Measurements from ENCODE around the gene DAP3. TPM values are rescaled to one million over a fixed set of nuclear protein-coding genes. Genes with fewer than 3 reads are reported as not detected.

The DAP3 gene
- total RNA-seq, 1 donor from 2014 or later, result 183 TPM

- H3K27me3 Mint-ChIP-seq (ENCODE audit: insufficient read depth), result no peaks in the 10 kb centered on the region
- H3K4me3 Mint-ChIP-seq, result no peak overlapping the region
- intact Hi-C loops (cut with micrococcal nuclease), result no loop called here
- H3K27ac Mint-ChIP-seq, result no peak overlapping the region
- no peaks in the 10 kb centered on the region for H3K9me3 Mint-ChIP-seq
- H3K4me1 Mint-ChIP-seq (ENCODE audit: low read depth), result peaks cover 16% of the 10 kb centered on the region
- H3K36me3 Mint-ChIP-seq (ENCODE audit: low read depth), result peaks cover 67% of the 10 kb centered on the region
- DNase-seq (ENCODE audit: low spot score), result no peak
These were observed 84.3 kb downstream of the DAP3 start for GRCh38 chr1:155773221-155773620.

- peaks cover 52% of the 10 kb centered on the region for H3K36me3 Mint-ChIP-seq (ENCODE audit: low read depth)
- intact Hi-C loops (cut with micrococcal nuclease), result no loop called here
These were observed 87.5 kb downstream of the DAP3 start for GRCh38 chr1:155776414-155776813.

GRCh38 chr1:155777582-155777981 lies 88.7 kb downstream of the DAP3 start:
- intact Hi-C loops (cut with micrococcal nuclease), result no loop called here
- no peak for DNase-seq (ENCODE audit: low spot score)
- Mint-ChIP-seq H3K27ac (no peak overlapping the region), H3K4me1 (ENCODE audit: low read depth) (peaks cover 16% of the 10 kb centered on the region), H3K27me3 (ENCODE audit: insufficient read depth) (no peaks in the 10 kb centered on the region), H3K4me3 (no peak overlapping the region), H3K9me3 (no peaks in the 10 kb centered on the region), H3K36me3 (ENCODE audit: low read depth) (peaks cover 48% of the 10 kb centered on the region)

More at GRCh38 chr1:155776414-155776813, 87.5 kb downstream of the DAP3 start:
- DNase-seq (ENCODE audit: low spot score), result no peak
- Mint-ChIP-seq H3K9me3 (no peaks in the 10 kb centered on the region), H3K27ac (peak overlapping the region; percentile 61), H3K4me1 (ENCODE audit: low read depth) (peaks cover 16% of the 10 kb centered on the region), H3K4me3 (no peak overlapping the region), H3K27me3 (ENCODE audit: insufficient read depth) (no peaks in the 10 kb centered on the region)

Other genes with a start within 250 kb of the DAP3 start
- 44.0 and 45.4 TPM in 2 replicates for gene ASH1L, start 126.3 kb upstream of the DAP3 start, total RNA-seq
- 102 and 109 TPM in 2 replicates for gene MSTO1, start 78.9 kb upstream of the DAP3 start, total RNA-seq
- gene YY1AP1, start 317 bp upstream of the DAP3 start, total RNA-seq, result 62.2 and 64.4 TPM in 2 replicates
- gene GON4L, start 168.1 kb downstream of the DAP3 start, total RNA-seq, result 66.7 and 70.0 TPM in 2 replicates
- gene SYT11, start 170.5 kb downstream of the DAP3 start, total RNA-seq, result 25.7 and 26.8 TPM in 2 replicates
- gene RIT1, start 222.3 kb downstream of the DAP3 start, total RNA-seq, result 20.2 and 22.3 TPM in 2 replicates
- gene KHDC4, start 245.3 kb downstream of the DAP3 start, total RNA-seq, result 80.1 and 81.8 TPM in 2 replicates

Data from activated T-helper 1 cell treated with anti-CD3 and anti-CD28 coated beads, Interleukin-12 subunit alpha, Interleukin-12 subunit beta, Interleukin-2, Interleukin-4 antibody, amounts not matched to agents 30 ng/mL and 10 ng/mL and 1 ng/mL, durations not matched to agents 14 hours and 24 hours and 36 hours (primary cell).